Measurements from ENCODE around the gene TMEM240.

GRCh38 chr1:1556505-1556904 is 16.1 kb upstream of the TMEM240 start:
- TF ChIP-seq POLR2A (IDR thresholded peaks at IDR 0.05) (no peak), CTCF (IDR thresholded peaks at IDR 0.05) (no peak)
